HuH-7.5 (cell line): ENCODE results near the gene SYNGR1.
A peak's percentile ranks its signal among the peaks of the same experiment; 100 is the strongest.

Source experiments
- DNase-seq: peaks from one replicate; pipeline ENCODE4 v3.0.0; 2011; ENCODE audit warnings: low spot score

SYNGR1 gene

GRCh38 chr22:39349967-39350726, at the start of gene SYNGR1:
SYNGR1 (plus strand) TSS chr22:39349991; CDS start chr22:39350011, 20 bp downstream.
- peak; percentile 43 for DNase-seq

DNA sequence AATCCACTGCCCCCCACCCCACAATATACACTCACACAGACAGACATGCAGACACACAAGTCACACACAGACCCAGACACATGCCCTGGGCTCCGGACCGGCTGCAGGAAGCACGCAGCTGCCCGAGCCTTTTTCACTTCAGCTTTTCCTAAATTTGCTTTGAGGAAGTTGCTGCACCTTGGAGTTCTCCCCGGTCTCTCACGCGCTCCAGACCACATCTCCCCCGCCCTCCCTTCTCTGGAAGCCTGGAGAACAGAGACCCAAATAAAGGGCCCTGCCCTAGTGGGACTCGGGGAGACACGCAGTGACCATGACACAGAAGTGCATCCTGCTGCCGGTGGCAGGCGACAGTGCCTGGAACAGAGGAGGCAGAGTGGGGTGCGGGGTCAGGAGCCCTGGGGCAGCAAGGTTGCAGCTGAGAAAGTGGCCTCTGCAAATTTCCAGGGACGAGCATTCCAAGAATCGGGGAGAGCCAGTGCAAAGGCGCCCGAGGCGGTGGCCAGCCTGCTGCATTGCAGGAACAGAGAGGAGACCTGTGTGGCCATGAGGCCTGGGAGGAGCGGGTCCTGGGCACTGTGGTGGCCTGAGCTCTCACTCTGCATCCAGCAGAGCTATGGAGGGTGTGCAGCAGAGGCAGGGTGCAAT, 49.5 kb upstream of the SYNGR1 start:
- no peak for DNase-seq

- no peak for DNase-seq
Observed at GRCh38 chr22:39301108-39301507, 48.7 kb upstream of the SYNGR1 start.

- no peak for DNase-seq
Observed at GRCh38 chr22:39301926-39302325, 47.9 kb upstream of the SYNGR1 start.

DNA sequence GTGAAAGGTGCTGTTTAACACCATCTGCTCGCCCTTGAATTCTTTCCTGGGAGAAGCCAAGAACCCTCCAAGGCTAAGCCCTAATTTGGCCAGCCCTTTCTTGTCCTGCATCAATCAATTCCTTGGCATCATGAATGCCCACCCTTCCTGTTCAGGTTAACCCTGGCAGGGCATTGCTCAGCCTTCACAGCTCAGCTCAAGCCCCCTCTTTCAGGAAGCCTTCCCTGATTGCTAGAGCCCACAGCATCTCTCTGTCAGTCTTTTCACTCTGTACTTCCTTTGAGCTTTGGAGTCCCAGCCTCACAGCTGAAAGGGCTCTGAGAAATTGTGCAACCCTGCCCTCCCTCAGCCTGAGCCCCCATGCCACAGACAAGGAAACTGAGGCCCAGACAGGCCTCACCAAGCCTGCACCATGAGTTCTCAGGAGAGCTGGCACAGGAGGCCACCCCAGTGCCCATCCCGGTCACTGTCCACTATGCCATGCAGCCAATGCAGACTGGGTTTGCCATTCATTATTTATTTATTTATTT, 47.3 kb upstream of the SYNGR1 start:
- DNase-seq, result no peak

GRCh38 chr22:39303358-39303757, 46.4 kb upstream of the SYNGR1 start:
- DNase-seq, result no peak

GRCh38 chr22:39303892-39304671, 45.7 kb upstream of the SYNGR1 start:
- DNase-seq, result no peak

GRCh38 chr22:39306456-39307361, 43.1 kb upstream of the SYNGR1 start:
- DNase-seq, result no peak

GRCh38 chr22:39308614-39309363, 41.0 kb upstream of the SYNGR1 start:
- no peak for DNase-seq

GRCh38 chr22:39309364-39309861, 40.4 kb upstream of the SYNGR1 start:
- DNase-seq, result no peak

GRCh38 chr22:39309881-39310714, 39.7 kb upstream of the SYNGR1 start:
- no peak for DNase-seq

- DNase-seq, result no peak
Observed at GRCh38 chr22:39311592-39312400, 38.0 kb upstream of the SYNGR1 start.

GRCh38 chr22:39312410-39312809, 37.4 kb upstream of the SYNGR1 start:
- no peak for DNase-seq

DNA sequence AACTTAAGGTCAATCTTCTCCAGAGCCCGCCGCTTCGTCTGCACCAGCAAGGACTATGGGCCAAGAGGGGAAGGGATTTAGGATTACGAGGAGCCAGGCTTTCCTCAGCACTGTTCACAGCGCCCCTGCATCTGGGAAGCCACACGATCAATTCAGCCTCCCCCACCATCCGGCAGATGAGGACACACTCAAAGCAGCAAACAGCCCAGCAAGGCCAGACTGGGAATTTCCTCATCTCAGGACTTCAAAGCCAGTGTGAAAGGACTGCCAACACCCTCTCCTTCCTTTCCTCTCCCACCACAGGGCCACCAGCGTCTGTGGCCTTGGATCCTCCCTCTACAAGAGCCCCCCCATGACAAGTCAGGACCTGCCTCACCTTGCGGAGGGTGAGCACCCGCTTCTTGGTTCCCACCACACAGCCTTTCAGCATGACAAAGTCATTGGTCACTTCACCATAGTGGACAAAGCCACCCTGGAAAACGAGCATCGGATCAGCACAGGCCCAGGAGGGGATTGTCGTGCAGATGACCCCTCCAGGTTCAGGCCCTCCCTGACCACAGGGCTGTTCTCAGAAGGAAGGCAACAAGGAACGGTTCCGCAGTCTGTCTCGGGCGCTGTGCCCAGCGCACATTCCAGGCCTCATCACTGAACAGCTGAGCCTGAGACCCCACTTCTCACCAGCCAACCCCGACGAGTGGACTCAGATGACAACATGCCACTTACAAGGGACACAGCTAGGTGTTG, 36.4 kb upstream of the SYNGR1 start:
- DNase-seq, result no peak

GRCh38 chr22:39314251-39314971, 35.4 kb upstream of the SYNGR1 start:
- DNase-seq, result no peak

DNA sequence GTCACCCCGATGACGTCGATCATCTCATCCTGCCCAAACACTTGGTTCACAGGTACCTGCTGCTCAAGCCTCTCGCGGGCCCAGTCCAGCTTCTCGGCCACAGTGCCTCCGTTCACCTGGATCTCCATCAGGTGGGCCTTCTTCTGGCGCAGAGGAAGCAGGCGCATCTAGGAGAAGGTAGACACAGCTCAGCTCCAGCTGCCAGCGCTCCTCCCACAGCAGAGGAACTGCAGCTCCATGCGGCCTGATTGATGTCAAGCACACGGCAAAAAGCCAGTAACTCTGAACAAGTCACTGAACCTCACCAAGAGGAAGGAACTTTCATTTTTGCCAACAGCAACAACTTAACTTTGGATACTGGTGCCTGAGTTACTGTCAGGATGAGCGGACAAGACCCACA, 34.4 kb upstream of the SYNGR1 start:
- no peak for DNase-seq

GRCh38 chr22:39316440-39317083, 33.2 kb upstream of the SYNGR1 start:
- no peak for DNase-seq
